ENCODE data around the gene FRRS1.

The FRRS1 gene

DNA sequence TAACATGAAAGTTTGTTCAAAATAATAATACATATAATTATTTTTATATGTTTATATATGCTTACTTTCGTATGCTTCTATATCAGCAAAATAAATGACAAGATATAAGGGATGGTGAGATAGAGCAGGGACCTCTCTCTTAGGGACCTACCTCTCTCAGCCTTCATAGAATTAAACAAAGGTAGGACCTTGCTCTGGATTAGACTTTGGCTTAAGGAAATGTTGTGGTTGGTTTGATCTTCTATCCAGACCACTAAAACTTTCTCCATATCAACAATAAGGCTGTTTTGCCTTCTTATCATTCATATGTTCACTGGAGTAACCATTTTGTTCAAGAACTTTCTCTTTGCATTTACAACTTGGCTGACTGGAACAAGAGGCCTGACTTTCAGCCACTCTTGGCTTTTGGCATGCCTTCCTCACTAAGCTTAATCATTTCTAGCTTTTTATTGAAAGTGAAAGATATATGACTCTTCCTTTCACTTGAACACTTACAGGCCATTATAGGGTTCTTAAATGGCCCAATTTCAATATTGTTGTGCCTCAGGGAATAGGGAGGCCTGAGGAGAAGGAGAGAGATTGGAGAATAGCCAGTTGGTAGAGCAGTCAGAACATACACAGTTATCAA is 14.4 kb downstream of the FRRS1 start:
- peak; percentile 46 for DNase-seq (ENCODE audit: low read depth)
- no peak overlapping the region for H3K4me3 ChIP-seq (ENCODE audit: low read depth, low read length)

GRCh38 chr1:99749504-99750347 is 16.7 kb downstream of the FRRS1 start:
- TF ChIP-seq, protein P1, sequence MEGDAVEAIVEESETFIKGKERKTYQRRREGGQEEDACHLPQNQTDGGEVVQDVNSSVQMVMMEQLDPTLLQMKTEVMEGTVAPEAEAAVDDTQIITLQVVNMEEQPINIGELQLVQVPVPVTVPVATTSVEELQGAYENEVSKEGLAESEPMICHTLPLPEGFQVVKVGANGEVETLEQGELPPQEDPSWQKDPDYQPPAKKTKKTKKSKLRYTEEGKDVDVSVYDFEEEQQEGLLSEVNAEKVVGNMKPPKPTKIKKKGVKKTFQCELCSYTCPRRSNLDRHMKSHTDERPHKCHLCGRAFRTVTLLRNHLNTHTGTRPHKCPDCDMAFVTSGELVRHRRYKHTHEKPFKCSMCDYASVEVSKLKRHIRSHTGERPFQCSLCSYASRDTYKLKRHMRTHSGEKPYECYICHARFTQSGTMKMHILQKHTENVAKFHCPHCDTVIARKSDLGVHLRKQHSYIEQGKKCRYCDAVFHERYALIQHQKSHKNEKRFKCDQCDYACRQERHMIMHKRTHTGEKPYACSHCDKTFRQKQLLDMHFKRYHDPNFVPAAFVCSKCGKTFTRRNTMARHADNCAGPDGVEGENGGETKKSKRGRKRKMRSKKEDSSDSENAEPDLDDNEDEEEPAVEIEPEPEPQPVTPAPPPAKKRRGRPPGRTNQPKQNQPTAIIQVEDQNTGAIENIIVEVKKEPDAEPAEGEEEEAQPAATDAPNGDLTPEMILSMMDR (IDR thresholded peaks at IDR 0.05; ENCODE audit: low read depth, low read length, missing control alignments): no peak
- DNase-seq (ENCODE audit: low read depth): no peak
- H3K4me3 ChIP-seq (ENCODE audit: low read depth, low read length): no peak overlapping the region

More for the DNA sequence above, 14.4 kb downstream of the FRRS1 start:
- TF ChIP-seq, protein P1 (IDR thresholded peaks at IDR 0.05; ENCODE audit: low read depth, low read length, missing control alignments): no peak

- no peak overlapping the region for H3K4me3 ChIP-seq (ENCODE audit: low read depth, low read length)
- no peak for DNase-seq (ENCODE audit: low read depth)
- TF ChIP-seq, protein P1 (IDR thresholded peaks at IDR 0.05; ENCODE audit: low read depth, low read length, missing control alignments): no peak
Observed at GRCh38 chr1:99748419-99748818, 18.0 kb downstream of the FRRS1 start.

DNA sequence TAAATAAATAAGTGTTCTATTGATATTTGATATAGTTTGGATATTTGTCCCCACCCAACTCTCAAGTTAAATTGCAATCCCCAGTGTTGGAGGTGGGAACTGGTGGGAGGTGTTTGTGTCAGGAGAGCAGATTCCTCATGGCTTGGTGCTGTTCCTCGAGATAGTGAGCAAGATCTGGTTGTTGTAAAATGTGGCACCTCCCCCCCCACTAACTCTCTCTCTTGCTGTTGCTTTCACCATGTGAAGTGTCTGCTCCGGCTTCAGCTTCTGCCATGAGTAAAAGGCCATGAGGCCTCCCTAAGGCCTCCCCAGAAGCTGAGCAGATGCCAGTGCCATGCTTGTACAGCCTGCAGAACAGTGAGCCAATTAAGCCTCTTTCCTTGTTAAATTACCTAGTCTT is 20.8 kb downstream of the FRRS1 start:
- DNase-seq (ENCODE audit: low read depth): no peak
- TF ChIP-seq, protein P1 (IDR thresholded peaks at IDR 0.05; ENCODE audit: low read depth, low read length, missing control alignments): no peak

GRCh38 chr1:99745061-99745460 is 21.4 kb downstream of the FRRS1 start:
- H3K4me3 ChIP-seq (ENCODE audit: low read depth, low read length): no peak overlapping the region
- no peak for DNase-seq (ENCODE audit: low read depth)
- TF ChIP-seq, protein P1 (IDR thresholded peaks at IDR 0.05; ENCODE audit: low read depth, low read length, missing control alignments): no peak

More for the DNA sequence above, 20.8 kb downstream of the FRRS1 start:
- H3K4me3 ChIP-seq (ENCODE audit: low read depth, low read length): no peak overlapping the region

- TF ChIP-seq, protein P1 (IDR thresholded peaks at IDR 0.05; ENCODE audit: low read depth, low read length, missing control alignments): no peak
- no peak overlapping the region for H3K4me3 ChIP-seq (ENCODE audit: low read depth, low read length)
- no peak for DNase-seq (ENCODE audit: low read depth)
Observed at GRCh38 chr1:99740141-99740540, 26.3 kb downstream of the FRRS1 start.
